HG03460 (cell line): Measurements from ENCODE around the gene MESP2.
"Not testable (repeated sequence)": the region's sequence is repeated elsewhere in the genome, so short reads cannot be mapped to it uniquely, and the experiment has no call there.

Experiments used
- ATAC-seq: cut with Tn5 transposase; IDR thresholded peaks from one replicate; pipeline ENCODE4 v1.9.1; 2021; ENCODE audit not compliant: unreplicated experiment

The MESP2 gene

GRCh38 chr15:89780601-89781000 is 4.5 kb downstream of the MESP2 start:
- no peak for ATAC-seq

GRCh38 chr15:89781055-89781454 is 4.9 kb downstream of the MESP2 start:
- no peak for ATAC-seq

- ATAC-seq = no peak
Measured at GRCh38 chr15:89781891-89782618, 5.9 kb downstream of the MESP2 start.

DNA sequence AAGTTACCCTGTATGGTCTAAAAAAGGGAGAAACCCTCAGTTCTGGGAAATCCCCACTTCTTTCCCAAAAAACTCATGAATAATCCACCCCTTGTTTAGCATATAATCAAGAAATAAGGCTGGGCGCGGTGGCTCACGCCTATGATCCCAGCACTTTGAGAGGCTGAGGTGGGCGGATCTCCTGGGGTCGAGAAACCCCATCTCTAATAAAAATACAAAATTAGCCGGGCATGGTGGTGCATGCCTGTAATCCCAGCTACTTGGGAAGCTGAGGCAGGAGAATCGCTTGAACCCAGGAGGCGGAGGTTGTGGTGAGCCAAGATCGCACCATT is 6.5 kb downstream of the MESP2 start:
- not testable (repeated sequence) for ATAC-seq

DNA sequence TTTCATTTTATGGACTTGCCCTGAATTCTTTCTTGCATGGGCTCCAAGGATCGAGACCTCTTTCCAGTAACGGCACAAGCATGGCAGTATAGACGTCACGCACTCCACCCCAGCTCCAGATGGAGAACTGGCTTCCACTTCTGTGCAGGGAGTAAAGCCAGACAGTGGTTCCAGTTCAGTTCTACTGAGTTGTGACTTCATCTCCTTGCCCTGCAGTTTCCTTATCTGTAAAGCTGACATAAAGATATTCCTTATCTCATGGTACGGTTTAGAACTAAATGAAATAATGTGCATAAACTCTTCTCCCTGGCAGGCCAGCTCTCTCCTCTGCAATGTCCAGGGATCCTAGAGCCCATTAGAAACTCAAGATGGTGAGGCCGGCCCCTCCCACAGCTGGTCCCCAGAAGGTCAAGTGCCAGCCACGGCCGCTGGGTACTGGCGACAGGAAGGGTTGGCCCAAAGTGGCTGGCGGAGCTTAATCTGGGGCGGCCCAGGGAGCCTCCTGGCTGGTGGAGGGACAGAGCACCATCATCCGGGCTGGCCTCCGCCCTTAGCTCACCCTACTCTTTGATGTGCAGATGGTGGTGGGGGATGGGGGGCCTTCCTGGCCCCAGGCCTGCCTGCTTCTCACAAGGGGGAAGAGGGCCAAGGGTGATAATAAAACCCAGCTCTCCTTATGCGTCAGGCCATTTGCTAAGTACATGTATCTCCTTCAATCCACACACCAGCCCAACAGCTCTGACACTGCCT is 7.2 kb downstream of the MESP2 start:
- ATAC-seq = no peak

GRCh38 chr15:89783861-89784685 is 7.9 kb downstream of the MESP2 start:
- no peak for ATAC-seq

- no peak for ATAC-seq
Measured at GRCh38 chr15:89784686-89784960, 8.5 kb downstream of the MESP2 start.

- no peak for ATAC-seq
Measured at GRCh38 chr15:89785064-89785773, 9.1 kb downstream of the MESP2 start.

GRCh38 chr15:89785774-89786140 is 9.6 kb downstream of the MESP2 start:
- no peak for ATAC-seq

DNA sequence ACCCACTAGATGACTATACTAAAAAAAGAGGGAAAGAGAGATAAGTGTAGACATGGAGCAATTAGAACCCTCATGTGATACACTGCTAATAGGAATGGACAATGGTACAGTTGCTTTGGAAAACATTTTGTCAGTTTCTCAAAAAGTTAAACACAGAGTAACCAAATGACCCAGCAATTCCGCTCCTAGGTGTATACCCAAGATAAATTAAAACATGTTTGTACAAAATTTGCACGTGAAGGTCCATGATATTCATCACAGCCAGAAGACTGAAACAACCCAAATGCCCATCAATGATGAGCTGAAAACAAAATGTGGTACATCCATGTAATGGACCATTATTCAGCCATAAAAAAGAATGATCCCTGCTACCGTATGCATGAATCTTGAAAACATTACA is 11.8 kb downstream of the MESP2 start:
- no peak for ATAC-seq

- not testable (repeated sequence) for ATAC-seq
Measured at GRCh38 chr15:89788585-89788984, 12.5 kb downstream of the MESP2 start.

DNA sequence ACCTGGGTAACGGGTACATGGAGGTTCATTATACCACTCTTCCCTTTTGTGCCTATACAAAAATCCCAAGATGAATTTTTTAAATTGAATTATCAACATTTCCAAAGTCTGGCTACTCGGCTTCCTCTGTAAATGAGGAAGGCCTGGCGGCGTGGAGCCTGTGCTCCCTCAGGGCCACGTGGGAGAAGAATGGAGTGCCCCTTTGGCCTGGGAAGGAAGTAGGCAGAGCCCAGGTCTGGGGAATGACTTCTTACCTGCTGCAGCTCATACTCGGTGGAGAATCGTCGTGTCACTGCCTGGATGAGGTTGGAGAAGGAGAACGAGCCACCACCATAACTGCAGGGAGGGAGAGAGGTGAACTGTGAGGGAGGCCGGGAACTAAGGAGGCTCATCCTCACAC is 14.1 kb downstream of the MESP2 start:
- no peak for ATAC-seq

GRCh38 chr15:89790661-89791060 is 14.5 kb downstream of the MESP2 start:
- no peak for ATAC-seq

- ATAC-seq = no peak
Measured at GRCh38 chr15:89792106-89792805, 16.1 kb downstream of the MESP2 start.

- ATAC-seq = no peak
Measured at GRCh38 chr15:89794627-89795241, 18.6 kb downstream of the MESP2 start.

- no peak for ATAC-seq
Measured at GRCh38 chr15:89795996-89796395, 19.9 kb downstream of the MESP2 start.

GRCh38 chr15:89797678-89798201 is 21.6 kb downstream of the MESP2 start:
- no peak for ATAC-seq

- ATAC-seq = no peak
Measured at GRCh38 chr15:89799011-89799911, 23.1 kb downstream of the MESP2 start.

DNA sequence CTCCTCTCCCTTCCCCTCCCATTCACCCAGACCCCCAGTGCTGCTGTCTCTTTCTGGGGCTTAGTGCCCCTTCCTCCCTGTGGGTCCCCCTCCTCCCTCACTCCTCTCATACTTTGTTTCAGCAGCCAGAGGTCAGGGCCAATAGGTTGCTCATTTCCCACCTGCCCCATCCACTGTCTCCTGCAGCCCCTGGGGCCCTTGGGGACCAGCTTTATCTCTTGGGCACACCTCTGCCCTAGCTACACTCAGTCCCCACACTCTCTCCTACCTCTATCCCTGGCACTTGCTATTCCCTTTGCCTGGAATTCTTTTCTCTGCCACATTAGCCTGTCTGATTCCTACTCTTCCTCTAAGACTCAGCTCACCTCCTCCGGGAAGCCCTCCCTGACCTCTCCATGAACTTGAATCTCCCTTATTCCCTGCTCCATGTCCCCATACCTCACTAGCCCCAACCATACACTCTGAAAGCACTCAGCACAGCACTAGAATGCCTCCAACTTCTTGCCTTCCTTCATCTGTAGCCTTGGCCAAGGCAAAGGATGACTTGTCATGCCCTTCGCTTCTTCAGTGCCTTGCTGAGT is 23.9 kb downstream of the MESP2 start:
- no peak for ATAC-seq
